ENCODE measurements around the gene GNB4.

Gene GNB4

DNA sequence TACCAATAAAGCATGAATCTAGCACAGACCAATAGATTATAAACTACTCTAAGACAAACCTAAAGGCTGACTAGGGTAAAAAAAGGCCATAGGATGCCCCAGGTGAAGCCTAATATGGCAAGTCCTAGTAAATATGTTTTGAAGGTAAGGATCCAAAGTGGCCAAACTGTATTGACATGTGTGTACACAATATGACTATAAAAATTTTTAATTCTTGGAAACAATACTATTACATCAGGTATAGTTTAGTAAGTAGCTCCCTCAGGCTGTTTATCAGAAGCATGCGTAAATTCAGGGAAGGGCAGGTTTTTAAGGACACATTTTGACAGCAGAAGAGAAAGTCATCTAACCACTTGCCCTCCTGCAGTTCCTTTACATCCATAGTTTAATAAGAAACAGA, 18.8 kb downstream of the GNB4 start:
- DNase-seq: no peak

DNA sequence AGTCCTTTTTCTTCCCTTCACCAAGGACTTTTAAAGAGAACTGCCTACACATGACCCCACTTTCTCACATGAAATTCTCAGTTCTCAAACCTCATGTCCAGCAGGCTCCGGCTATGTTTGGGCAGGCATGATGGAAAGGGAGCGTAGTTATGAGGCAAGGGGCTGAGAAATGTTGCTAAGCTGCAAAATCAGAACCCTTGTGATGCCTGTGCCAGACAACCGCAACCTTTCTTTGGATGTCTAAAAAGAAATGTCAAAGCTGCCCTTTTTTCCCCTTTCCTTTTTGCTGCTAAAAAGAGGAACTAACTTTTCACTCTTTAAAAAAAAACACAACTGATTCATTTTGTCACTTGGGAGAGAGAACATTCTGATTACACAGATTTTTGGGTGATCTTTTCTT, 19.2 kb downstream of the GNB4 start:
- no peak for DNase-seq

DNA sequence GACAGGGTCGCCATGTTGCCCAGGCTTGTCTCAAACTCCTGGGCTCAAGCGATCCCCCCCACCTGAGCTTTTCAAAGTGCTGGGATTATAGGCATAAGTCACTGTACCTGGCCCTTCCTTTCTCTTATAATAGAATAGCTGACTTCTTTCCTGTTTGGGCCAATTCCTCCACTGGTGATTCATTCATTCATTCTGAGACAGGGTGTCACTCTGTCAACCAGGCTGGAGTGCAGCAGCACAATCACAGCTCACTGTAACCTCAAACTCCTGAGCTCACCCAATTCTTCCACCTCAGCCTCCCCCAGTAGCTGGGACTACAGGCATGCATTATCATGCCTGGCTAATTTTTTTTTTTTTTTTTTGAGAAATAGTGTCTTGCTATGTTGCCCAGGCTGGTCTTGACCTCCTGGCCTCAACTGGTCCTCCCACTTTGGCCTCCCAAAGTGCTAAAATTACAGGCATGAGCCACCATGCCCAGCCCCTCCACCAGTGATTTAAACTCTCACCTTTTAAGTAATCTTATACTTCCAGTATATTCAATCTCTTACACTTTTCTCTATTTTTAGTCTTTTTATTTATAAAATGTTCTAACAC, 20.9 kb downstream of the GNB4 start:
- DNase-seq: no peak

DNA sequence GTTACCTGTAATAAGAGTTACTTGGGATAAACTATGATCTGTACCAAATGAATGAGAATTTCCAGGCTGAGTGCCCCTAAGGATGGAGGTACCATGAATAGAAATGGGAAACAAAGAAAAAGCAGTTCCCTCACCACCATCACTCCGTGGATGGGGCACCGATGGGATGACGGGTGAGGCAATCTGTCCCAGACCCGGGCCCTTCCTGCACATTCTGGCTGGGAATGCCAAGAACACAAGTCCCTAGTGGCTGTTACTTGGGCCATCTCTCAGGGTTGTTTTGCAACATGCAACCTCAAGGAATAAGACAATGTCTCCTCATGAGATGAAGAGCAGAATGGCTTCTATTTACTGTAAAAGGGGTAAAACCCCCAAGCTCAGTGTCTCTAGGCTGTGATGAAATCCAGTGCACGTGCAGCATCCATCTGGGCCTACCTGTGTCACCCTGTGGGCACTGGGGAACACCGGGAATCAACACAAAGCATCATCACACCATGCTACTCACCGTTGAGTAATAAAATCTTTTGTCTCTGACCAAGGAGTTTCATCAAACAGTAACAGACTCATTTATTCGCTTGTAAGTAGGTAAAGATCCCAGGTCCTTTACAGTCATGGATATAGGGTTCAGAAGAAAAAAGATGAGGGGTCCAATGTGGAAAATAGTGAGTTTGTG, 22.3 kb downstream of the GNB4 start:
- DNase-seq: no peak

DNA sequence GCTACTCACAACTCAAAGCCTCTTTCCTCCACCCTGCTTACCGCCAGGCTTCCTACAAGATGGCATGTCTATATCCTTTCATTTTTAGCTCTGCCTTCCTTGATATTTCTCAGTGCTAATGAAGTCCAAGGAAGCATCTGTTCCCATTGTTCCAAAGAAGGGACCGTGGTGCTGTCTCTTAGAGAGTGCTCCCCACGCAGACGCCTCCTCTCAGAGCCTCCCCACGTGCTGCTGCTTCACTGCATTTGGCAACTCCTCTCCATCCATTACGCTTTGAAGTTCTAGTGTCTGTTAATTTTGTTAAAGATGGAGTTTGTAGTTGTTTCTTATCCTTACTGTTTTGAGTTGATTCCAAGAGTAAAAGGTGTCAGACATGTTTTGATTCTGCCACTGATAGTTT, 26.2 kb downstream of the GNB4 start:
- no peak for DNase-seq

DNA sequence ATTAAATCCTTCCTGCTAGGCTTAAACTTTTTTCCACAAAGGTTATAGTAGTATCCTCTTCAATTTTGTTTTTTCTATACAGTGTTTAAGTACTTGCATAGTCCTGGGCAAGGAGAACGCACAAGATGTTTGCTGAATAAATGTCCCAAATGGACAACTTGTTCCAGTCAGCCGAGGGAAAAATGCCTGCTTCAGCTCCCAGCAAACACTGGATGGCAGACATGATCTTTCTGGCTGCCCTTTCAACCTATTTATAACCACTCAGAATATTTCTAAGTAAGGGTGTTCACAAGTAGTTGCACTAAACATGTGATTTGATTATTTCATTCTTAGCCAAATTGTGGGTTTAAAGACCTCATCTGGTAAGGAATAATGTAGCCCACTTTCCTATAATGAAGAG, 29.8 kb downstream of the GNB4 start:
- peak; percentile 5 for DNase-seq

DNA sequence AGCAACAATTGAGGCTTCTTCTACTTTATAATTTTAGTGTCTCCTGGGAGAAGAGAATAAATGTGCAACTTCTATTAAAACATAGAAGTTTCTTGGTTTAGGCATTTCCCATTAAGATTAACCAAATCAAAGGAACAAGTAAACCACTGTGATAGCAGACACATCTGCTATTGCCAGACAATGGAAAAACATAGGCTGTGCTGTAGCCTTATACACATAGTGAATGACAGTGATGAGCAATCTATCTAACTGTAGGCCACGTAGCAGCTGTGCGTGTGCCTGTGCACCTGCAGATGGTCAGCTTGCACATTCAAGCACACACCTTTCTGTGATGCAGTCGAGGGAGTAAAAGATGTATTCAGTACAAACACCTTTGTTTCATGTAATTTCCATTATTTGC, 32.7 kb downstream of the GNB4 start:
- no peak for DNase-seq

DNA sequence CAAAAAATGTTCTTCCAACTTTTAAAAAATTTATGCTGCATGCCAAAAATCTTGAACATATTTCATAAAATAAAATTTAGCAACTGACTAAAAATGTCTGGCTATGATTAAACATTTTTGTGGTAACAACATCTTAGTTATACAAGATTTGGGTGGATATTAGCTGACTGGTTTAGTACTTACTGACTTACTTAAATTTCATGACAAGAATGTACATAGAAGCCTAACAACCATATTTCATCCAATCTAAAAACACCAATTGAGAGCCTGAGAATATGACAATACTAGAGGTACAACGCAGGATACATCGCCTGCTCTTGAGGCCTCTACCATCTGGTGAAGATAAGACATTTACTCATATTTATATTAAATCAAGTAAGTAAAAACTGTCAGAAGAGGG, 34.6 kb downstream of the GNB4 start:
- DNase-seq: no peak

DNA sequence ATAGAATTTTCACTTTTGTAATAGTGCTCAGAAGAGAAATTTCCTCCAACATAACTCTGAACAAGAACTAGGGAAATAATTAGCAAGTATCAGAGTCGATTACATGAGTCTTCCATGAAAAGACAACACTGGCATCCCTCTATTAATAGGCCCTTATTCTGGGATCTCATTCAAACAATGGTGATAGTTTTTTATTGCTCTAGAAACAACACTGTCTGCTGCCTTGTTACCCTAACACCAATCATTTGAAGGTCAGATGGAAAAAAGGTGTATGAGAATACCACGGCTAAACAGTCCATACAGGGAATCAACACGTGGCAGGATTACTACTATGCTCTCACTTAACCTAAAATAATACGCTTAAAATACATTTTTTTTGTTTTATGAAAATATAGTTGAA, 35.9 kb downstream of the GNB4 start:
- no peak for DNase-seq

DNA sequence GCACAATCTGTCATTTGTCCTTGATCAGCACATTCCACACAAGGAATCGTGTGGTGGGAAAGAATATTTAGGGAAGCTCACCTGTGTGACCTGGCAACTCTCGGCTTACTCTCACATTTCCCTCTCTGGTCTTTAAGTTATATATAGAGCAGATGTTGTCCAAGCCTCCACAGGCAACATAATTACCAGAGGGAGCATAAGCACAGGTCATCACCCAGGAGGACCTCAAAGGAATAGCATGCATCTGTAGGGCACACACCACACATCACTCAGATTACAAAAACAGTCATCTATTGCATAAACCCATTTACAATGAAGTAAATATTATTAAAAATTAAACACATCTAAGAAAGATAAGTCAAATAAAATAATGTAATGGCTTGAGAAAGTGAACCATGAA, 36.5 kb downstream of the GNB4 start:
- DNase-seq: no peak

DNA sequence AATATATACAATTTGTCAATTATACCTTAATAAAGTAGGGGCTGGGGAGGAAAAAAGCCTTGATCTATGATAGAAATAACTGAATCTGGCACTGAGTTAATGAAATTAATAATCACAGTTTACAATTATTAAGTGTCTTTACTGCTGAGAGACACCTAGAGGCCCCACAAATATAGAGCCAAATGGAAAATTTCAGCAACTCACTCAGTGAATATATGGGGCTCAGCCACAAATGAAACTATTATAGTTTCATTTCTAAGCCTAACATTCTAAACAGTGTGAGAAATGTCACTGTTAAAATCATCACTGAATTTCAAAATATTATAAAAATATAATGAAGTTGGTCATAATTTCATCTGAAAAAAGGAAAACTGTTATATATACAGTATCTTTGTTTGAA, 40.3 kb downstream of the GNB4 start:
- no peak for DNase-seq

DNA sequence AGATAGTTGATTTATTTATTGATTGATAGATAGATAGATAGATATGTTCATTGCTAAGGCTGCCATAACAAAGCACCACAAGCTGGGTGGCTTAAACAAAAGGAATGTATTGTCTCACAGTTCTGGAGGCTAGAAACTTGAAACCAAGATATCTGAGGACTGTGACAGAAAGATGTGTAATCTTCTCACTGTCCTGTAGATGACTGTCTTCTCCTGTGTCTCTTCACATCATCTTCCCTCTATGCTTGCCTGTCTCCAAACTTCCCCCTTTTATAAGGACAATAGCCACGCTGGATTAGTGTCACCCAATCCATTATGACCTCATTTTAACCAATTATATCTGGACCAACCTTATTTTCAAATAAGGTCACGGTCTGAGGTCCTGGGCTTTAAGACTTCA, 40.9 kb downstream of the GNB4 start:
- no peak for DNase-seq

DNA sequence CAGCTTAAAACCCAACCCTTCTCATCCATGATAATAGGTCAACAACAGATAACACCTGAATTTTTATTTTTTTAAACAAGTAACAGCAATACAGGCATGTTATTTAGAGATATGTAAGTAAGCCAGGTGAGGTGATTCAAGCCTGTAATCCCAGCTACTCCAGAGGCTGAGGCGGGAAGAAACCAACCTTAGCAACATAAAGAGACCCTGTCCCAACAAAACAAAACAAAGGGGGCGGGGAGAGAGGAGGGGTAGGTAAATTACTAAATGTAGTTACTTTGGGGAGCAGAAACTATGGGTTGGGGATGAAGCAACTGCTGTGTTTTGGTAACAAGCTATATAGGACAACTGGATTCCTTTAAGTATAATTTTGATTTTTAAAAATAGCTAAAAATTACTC, 47.0 kb downstream of the GNB4 start:
- DNase-seq: no peak

DNA sequence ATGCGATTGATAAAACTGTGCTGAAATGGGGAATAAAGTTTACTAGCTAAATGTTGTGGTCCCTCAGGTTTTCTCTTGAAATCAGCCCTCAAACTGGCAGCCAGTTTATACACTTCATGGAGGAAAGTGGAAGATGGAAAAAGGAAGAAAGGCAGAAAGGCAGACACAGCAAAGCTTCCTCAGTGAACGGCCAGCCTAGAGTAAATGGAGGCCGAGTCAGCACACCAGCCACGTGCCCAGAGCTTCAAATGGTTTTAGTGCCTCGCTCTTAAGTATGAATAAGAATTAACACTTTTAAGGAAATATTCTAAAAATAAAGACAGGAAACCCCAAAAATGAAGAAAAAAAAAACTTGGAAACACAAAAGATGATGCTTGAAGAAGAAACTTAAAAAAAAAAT, 48.3 kb downstream of the GNB4 start:
- no peak for DNase-seq

DNA sequence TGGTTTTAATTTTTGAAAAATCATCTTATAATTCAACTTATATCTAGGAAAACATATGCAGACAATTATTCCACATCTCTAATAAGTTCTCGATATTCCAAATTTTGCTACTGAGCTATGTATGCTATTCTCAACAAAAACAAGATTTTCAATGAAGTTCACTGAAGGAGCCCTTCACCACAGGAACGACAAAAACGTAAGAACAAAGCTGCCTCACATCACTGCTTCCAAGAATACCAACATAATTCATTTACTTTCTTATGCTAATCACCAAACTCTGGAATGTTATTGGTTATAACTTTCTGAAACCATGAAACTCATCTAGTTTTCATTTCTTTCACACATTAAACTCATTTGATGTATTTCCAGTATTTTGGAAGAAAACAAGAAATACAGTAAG, 49.7 kb downstream of the GNB4 start:
- no peak for DNase-seq

DNA sequence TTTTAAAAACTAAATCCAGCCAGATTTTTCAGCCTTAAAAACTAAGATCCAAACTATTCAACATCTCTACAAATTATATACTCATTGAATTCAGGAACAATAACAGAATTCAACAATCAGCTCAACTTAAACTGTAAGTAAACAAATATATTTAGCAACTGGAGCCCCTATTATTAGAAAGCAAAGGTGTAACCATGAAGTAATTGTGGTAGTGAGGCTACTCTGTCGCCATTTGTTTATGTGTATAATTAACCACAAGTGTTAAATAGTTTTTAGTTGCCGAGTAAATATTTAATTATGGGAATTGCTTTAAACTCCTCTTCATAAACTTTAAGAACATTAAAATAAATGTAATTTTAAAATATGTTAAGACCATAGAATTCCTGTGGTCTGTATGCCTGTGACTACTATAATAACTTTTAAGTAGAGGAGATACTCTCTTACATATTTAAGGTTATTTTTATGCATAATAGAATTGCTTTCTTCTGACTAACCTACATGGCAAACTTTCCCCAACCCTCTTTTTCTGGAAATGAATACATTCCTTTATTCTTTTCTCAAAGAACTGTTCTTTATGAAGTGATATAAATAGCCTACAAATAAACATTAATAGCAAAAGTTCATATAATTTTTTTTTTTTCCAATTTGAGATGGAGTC, 52.6 kb downstream of the GNB4 start:
- no peak for DNase-seq

DNA sequence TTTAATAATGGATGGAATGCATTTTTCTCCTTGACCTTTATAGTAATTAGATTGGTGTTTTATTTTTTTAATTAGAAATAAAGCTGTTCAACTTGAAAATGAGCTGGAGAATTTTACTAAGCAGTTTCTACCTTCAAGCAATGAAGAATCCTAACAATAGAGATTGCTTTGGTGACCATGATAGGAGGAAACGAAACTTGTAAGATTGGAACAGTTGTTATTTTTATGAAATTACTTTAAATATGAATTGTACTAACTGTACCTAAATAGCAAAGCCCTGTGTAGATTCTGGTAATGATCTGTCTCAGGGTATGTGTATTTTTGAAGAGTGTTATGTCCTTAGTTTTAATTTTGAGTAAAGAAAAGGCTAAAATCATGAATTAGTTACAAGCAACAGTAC, 59.4 kb downstream of the GNB4 start:
- DNase-seq: no peak

DNA sequence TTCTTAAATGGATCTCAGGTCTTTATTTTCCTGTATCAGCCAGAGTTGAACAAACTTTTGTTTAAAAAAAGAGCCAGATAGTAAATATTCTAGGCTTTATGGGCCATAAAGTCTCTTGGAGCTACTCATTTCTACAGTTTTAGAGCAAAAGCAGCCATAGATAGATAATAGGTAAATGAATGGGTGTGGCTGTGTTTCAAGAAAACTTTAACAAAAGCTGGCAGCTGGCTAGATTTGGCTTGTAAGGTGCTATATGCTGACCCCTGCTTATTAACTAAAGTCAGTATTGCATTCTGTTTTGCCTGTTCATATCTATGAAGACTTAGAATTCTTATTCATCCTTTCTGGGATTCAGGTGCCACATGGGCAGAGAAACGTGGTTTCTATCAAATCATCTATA, 74.8 kb downstream of the GNB4 start:
- no peak for DNase-seq

DNA sequence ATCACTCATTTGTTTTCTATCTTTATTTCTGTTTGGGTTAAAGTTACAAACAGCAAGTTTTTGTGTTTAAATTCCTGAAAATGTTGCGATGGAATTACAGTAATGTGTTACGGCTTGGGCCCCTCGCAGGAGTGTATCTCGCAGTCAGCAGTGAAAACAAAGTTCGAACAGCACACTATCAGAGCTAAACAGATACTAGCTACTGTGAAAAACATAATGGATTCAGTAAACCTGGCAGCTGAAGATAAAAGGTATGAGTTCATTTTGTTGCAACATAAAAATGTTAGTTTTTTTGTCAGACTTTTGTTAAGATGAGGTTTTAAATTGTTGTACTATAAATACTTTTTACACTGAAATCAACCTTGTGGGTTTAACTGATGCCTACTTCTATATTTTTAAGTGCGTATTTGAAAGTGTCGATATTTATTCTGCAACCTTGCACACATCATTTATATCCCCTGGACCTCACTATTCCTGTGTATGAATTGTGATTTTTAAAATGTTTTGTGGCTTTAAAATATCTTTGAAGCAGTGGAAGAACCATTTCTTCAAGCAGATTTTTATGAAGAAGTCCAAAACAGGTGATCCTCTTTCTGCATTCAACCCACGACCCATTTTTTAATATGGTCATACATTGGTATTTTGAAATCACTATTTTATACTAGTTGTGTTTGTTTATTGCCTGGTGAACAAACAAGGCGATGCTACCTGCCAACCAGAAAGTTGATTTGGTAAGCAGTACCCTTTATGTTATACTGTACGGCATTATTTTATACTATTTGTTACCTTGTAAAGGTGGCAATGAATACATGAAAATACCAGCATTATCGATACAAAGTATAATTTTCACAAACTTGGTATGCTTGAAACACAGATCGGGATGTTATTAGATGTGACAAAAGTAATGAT, 75.9 kb downstream of the GNB4 start:
- DNase-seq: no peak

DNA sequence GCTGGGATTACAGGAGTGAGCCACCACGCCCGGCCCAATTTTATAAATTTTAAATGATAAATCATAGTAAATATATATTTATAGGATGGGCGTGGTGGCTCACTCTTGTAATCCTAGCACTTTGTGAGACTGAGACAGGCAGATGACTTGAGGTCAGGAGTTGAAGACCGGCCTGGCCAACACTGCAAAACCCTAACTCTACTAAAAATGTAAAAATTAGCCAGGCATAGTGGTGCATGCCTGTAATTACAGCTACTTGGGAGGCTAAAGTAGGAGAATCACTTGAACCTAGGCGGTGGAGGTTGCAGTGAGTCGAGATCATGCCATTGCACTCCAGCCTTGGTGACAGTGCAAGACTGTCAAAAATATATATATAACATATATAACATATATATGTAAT, 77.3 kb downstream of the GNB4 start:
- no peak for DNase-seq

DNA sequence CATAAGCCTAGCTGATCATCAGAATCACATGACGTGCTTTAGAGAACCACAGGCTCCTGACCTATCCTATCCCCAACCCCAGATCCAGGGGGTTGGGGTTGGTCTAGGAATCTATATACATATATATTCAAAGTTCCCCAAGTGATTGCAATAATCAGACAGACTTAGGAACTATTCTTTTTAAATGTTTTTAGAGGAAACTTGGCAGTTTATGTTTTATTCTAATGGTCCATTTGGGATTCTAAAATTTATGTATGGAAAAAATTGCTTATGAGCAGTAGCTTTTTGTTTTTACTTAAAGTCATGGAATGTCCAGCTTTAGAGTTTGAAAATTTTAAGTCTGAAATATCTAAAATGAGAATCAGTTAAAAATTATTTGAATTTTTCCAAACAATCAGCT, 81.6 kb downstream of the GNB4 start:
- no peak for DNase-seq

DNA sequence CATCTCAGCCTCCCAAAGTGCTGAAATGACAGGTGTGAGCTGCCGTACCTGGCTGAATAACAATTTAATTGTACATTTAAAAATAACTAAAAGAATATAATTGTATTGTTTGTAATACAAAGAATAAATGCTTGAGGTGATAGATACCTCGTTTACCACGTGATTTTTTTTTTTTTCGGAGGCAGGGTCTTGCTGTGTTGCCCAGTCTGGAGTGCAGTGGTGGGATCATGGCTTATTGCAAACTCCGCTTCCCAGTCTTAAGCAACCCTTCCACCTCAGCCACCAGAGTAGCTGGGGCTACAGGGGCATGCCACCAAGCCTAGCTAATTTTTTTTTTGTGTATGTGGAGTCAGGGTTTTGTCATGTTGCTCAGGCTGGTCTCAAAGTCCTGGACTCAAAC, 87.9 kb downstream of the GNB4 start:
- no peak for DNase-seq

DNA sequence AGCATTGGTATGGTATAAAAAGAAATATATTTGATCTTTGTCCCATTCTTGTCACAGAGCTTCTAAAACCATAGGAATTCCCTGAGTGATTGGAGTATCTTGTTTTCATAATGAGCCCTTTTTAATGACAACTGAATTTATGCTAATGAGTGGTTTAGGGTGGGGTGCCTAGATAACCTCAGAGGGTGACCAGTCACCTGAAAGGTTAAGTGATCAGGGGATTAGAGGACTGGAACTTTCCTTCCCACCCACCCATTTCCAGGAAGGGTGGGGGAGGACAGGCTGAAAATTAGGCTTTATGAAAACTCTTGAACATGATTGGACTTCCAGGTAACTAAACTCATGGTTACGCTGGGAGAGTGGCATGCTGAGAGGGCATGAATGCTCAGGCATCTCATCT, 95.3 kb downstream of the GNB4 start:
- DNase-seq: no peak

All from NCI-H1092 treated with DMSO at 0.1 percent for 48 hours (cell line).